Mucosa of stomach (tissue), 1 donor: ENCODE results near the gene YWHAH.

Source experiments
- H3K27me3 ChIP-seq: one replicate; pipeline ENCODE4 v1.7.0; 2013; ENCODE audit warnings: mild to moderate bottlenecking, low read length; ENCODE audit not compliant: control insufficient read depth, insufficient read depth
- H3K36me3 ChIP-seq: one replicate; pipeline ENCODE4 v1.7.0; 2013; ENCODE audit warnings: low read length; ENCODE audit not compliant: control insufficient read depth, insufficient read depth
- H3K4me1 ChIP-seq: one replicate; pipeline ENCODE4 v1.7.0; 2013; ENCODE audit warnings: mild to moderate bottlenecking, low read length; ENCODE audit not compliant: control insufficient read depth, insufficient read depth
- H3K4me3 ChIP-seq: one replicate; pipeline ENCODE4 v1.7.0; 2013; ENCODE audit warnings: low read length
- H3K9ac ChIP-seq: one replicate; pipeline ENCODE4 v1.7.0; 2013; ENCODE audit warnings: mild to moderate bottlenecking, low read length, moderate library complexity
- H3K9me3 ChIP-seq: one replicate; pipeline ENCODE4 v1.7.0; 2013; ENCODE audit warnings: mild to moderate bottlenecking, low read length, moderate library complexity; ENCODE audit not compliant: control insufficient read depth
- donor health status: Pancreatic carcinoma.

The YWHAH gene

GRCh38 chr22:32005453-32005852, 61.1 kb downstream of the YWHAH start:
- H3K9ac ChIP-seq = no peak overlapping the region
- H3K36me3 ChIP-seq = no peaks in the 10 kb centered on the region
- H3K4me3 ChIP-seq = no peak overlapping the region
- H3K9me3 ChIP-seq = no peaks in the 10 kb centered on the region
- no peaks in the 10 kb centered on the region for H3K27me3 ChIP-seq
- H3K4me1 ChIP-seq = peaks cover 8% of the 10 kb centered on the region
